ENCODE data around the gene IDI1. TPM values are rescaled to one million over a fixed set of nuclear protein-coding genes. Genes with fewer than 3 reads are reported as not detected.

IDI1 gene
- 105 and 123 TPM in 2 replicates for total RNA-seq (2014; rRNA removed; shearing (Covaris generic); ENCODE audit: low replicate concordance)

GRCh38 chr10:1048732-1049424 lies at the start of gene IDI1:
TSS of gene IDI1 (minus strand) at chr10:1049119. CDS start at chr10:1049003, 116 bp downstream.
- in situ Hi-C loops (cut with HindIII; ENCODE audit: low pct_unique_long_range_greater_than_20kb, low sequenced_read_pairs), result no loop called here
- peak; percentile 99 for DNase-seq (ENCODE audit: low read depth)

GRCh38 chr10:1097436-1097835 lies 48.5 kb upstream of the IDI1 start:
- DNase-seq (ENCODE audit: low read depth), result no peak
- in situ Hi-C loops (cut with HindIII; ENCODE audit: low pct_unique_long_range_greater_than_20kb, low sequenced_read_pairs), result no loop called here

- DNase-seq (ENCODE audit: low read depth), result no peak
- in situ Hi-C loops (cut with HindIII; ENCODE audit: low pct_unique_long_range_greater_than_20kb, low sequenced_read_pairs), result no loop called here
Observed at GRCh38 chr10:1096287-1096889, 47.5 kb upstream of the IDI1 start.

- in situ Hi-C loops (cut with HindIII; ENCODE audit: low pct_unique_long_range_greater_than_20kb, low sequenced_read_pairs), result no loop called here
- DNase-seq (ENCODE audit: low read depth), result no peak
Observed at GRCh38 chr10:1095498-1095897, 46.6 kb upstream of the IDI1 start.

- in situ Hi-C loops (cut with HindIII; ENCODE audit: low pct_unique_long_range_greater_than_20kb, low sequenced_read_pairs), result no loop called here
- DNase-seq (ENCODE audit: low read depth), result no peak
Observed at GRCh38 chr10:1094112-1095057, 45.5 kb upstream of the IDI1 start.

- in situ Hi-C loops (cut with HindIII; ENCODE audit: low pct_unique_long_range_greater_than_20kb, low sequenced_read_pairs), result no loop called here
- no peak for DNase-seq (ENCODE audit: low read depth)
Observed at GRCh38 chr10:1093696-1094095, 44.8 kb upstream of the IDI1 start.

- no peak for DNase-seq (ENCODE audit: low read depth)
- in situ Hi-C loops (cut with HindIII; ENCODE audit: low pct_unique_long_range_greater_than_20kb, low sequenced_read_pairs), result no loop called here
Observed at GRCh38 chr10:1090696-1091095, 41.8 kb upstream of the IDI1 start.

GRCh38 chr10:1089017-1089689 lies 40.2 kb upstream of the IDI1 start:
- in situ Hi-C loops (cut with HindIII; ENCODE audit: low pct_unique_long_range_greater_than_20kb, low sequenced_read_pairs), result no loop called here
- DNase-seq (ENCODE audit: low read depth), result no peak

- DNase-seq (ENCODE audit: low read depth), result no peak
- in situ Hi-C loops (cut with HindIII; ENCODE audit: low pct_unique_long_range_greater_than_20kb, low sequenced_read_pairs), result no loop called here
Observed at GRCh38 chr10:1086787-1087186, 37.9 kb upstream of the IDI1 start.

- in situ Hi-C loops (cut with HindIII; ENCODE audit: low pct_unique_long_range_greater_than_20kb, low sequenced_read_pairs), result no loop called here
- no peak for DNase-seq (ENCODE audit: low read depth)
Observed at GRCh38 chr10:1085258-1085657, 36.3 kb upstream of the IDI1 start.

- no peak for DNase-seq (ENCODE audit: low read depth)
- in situ Hi-C loops (cut with HindIII; ENCODE audit: low pct_unique_long_range_greater_than_20kb, low sequenced_read_pairs), result no loop called here
Observed at GRCh38 chr10:1084011-1084950, 35.4 kb upstream of the IDI1 start.

GRCh38 chr10:1083581-1083980 lies 34.7 kb upstream of the IDI1 start:
- in situ Hi-C loops (cut with HindIII; ENCODE audit: low pct_unique_long_range_greater_than_20kb, low sequenced_read_pairs), result no loop called here
- no peak for DNase-seq (ENCODE audit: low read depth)

- in situ Hi-C loops (cut with HindIII; ENCODE audit: low pct_unique_long_range_greater_than_20kb, low sequenced_read_pairs), result no loop called here
- no peak for DNase-seq (ENCODE audit: low read depth)
Observed at GRCh38 chr10:1078668-1079067, 29.7 kb upstream of the IDI1 start.

GRCh38 chr10:1074748-1075308 lies 25.9 kb upstream of the IDI1 start:
- no peak for DNase-seq (ENCODE audit: low read depth)
- in situ Hi-C loops (cut with HindIII; ENCODE audit: low pct_unique_long_range_greater_than_20kb, low sequenced_read_pairs), result no loop called here

- no peak for DNase-seq (ENCODE audit: low read depth)
- in situ Hi-C loops (cut with HindIII; ENCODE audit: low pct_unique_long_range_greater_than_20kb, low sequenced_read_pairs), result no loop called here
Observed at GRCh38 chr10:1074052-1074747, 25.3 kb upstream of the IDI1 start.

GRCh38 chr10:1070919-1071318 lies 22.0 kb upstream of the IDI1 start:
- in situ Hi-C loops (cut with HindIII; ENCODE audit: low pct_unique_long_range_greater_than_20kb, low sequenced_read_pairs), result no loop called here
- no peak for DNase-seq (ENCODE audit: low read depth)

All from Caki2 (cell line).